GM12892 (cell line): ENCODE measurements around the gene NUP93.

ENCODE experiments used
- POLR2A ChIP-seq: IDR thresholded peaks from 2 replicates; pipeline ENCODE4 v1.6.1; 2011; ENCODE audit warnings: low read depth, low read length, control low read depth
- POLR2AphosphoS5 ChIP-seq: IDR thresholded peaks from 2 replicates; pipeline ENCODE4 v1.6.1; 2011; ENCODE audit warnings: low read depth, low read length, control low read depth
- TAF1 ChIP-seq: IDR thresholded peaks from 2 replicates; pipeline ENCODE4 v1.6.1; 2011; ENCODE audit warnings: low read depth, mild to moderate bottlenecking, control low read depth, low read length, borderline replicate concordance

DNA sequence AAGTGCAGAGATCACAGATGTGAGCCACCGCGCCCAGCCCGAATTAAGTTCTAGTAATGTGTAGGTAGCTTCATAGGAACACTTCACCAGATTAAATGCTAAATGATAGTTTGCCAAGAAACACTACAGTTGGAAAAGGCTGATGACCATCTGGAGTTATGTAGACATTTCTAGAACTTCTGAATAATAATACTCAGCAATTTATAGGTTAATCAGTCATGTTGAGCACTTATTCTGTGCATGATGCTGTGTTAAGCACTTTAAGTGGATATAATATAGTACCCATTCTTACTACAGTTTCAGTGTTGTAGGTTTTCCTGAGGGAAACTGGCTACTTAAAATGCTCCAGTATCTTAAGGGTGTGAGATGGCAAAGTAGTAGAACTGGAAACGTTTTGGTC is 45.2 kb downstream of the NUP93 start:
- TF ChIP-seq POLR2AphosphoS5 (no peak), POLR2A (no peak), TAF1 (no peak)
